ENCODE data around the gene ACVR1B. TPM values are rescaled to one million over a fixed set of nuclear protein-coding genes. Genes with fewer than 3 reads are reported as not detected.
"Not testable (repeated sequence)": the region's sequence is repeated elsewhere in the genome, so short reads cannot be mapped to it uniquely, and the experiment has no call there.

The ACVR1B gene
- total RNA-seq, 1 donor: 10.5 TPM

DNA sequence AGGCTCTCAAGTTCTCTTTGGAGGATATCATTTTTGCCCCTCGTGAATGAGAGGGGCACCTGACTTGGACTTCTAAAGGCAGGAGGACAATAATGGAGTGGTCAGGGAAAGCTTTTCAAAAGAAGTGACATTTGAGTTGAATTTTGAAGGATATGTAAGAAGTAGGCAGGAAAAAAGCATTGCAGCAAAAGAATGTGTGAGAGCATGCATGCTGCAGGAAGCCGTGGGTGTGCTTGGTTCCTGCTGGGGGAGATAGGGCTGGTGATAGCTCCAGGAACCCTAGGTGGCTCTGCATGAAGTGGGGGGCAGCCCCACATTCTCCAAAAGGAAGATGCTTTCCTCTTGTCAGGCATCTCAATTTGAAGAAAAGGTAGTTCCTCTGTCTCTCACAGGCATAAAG is 23.1 kb downstream of the ACVR1B start:
- Histone ChIP-seq H3K27me3 (ENCODE audit: insufficient read depth, low read length) (no peaks in the 10 kb centered on the region), H3K4me1 (ENCODE audit: insufficient read depth, low read length) (peaks cover 72% of the 10 kb centered on the region), H3K4me2 (ENCODE audit: insufficient read depth, low read length) (peak overlapping the region; percentile 21), H3K4me3 (ENCODE audit: insufficient read depth, low read length) (peak overlapping the region; percentile 7), H3K9me3 (ENCODE audit: low read depth, low read length) (no peaks in the 10 kb centered on the region), H2AFZ (ENCODE audit: low read length) (no peak overlapping the region), H3K79me2 (ENCODE audit: insufficient read depth, low read length) (peaks cover 34% of the 10 kb centered on the region), H3K27ac (ENCODE audit: low read depth, low read length) (no peak overlapping the region), H3K36me3 (ENCODE audit: insufficient read depth, low read length) (peaks cover 18% of the 10 kb centered on the region), H4K20me1 (ENCODE audit: insufficient read depth, low read length) (peaks cover 16% of the 10 kb centered on the region)
- DNase-seq (ENCODE audit: insufficient read length, low spot score, missing footprints): no peak
- TF ChIP-seq, protein P1, sequence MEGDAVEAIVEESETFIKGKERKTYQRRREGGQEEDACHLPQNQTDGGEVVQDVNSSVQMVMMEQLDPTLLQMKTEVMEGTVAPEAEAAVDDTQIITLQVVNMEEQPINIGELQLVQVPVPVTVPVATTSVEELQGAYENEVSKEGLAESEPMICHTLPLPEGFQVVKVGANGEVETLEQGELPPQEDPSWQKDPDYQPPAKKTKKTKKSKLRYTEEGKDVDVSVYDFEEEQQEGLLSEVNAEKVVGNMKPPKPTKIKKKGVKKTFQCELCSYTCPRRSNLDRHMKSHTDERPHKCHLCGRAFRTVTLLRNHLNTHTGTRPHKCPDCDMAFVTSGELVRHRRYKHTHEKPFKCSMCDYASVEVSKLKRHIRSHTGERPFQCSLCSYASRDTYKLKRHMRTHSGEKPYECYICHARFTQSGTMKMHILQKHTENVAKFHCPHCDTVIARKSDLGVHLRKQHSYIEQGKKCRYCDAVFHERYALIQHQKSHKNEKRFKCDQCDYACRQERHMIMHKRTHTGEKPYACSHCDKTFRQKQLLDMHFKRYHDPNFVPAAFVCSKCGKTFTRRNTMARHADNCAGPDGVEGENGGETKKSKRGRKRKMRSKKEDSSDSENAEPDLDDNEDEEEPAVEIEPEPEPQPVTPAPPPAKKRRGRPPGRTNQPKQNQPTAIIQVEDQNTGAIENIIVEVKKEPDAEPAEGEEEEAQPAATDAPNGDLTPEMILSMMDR (IDR thresholded peaks at IDR 0.05; ENCODE audit: extremely low read depth, low read depth, low read length): no peak

DNA sequence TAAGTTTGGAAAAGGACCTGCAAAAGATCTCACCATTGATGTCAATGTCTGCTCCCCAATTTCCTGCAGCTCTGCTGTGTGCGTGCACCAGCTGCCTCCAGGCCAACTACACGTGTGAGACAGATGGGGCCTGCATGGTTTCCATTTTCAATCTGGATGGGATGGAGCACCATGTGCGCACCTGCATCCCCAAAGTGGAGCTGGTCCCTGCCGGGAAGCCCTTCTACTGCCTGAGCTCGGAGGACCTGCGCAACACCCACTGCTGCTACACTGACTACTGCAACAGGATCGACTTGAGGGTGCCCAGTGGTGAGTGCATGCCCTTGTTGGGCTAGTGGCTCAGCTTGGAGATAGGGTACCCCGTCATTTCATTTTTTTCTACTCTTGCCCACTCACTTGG is 23.7 kb downstream of the ACVR1B start:
- Histone ChIP-seq H3K4me1 (ENCODE audit: insufficient read depth, low read length) (peaks cover 77% of the 10 kb centered on the region), H2AFZ (ENCODE audit: low read length) (no peak overlapping the region), H3K79me2 (ENCODE audit: insufficient read depth, low read length) (peaks cover 29% of the 10 kb centered on the region), H3K27me3 (ENCODE audit: insufficient read depth, low read length) (no peaks in the 10 kb centered on the region), H3K36me3 (ENCODE audit: insufficient read depth, low read length) (peaks cover 18% of the 10 kb centered on the region), H3K27ac (ENCODE audit: low read depth, low read length) (no peak overlapping the region), H3K9me3 (ENCODE audit: low read depth, low read length) (no peaks in the 10 kb centered on the region), H3K4me2 (ENCODE audit: insufficient read depth, low read length) (no peak overlapping the region), H3K4me3 (ENCODE audit: insufficient read depth, low read length) (no peak overlapping the region), H4K20me1 (ENCODE audit: insufficient read depth, low read length) (peaks cover 16% of the 10 kb centered on the region)
- DNase-seq (ENCODE audit: insufficient read length, low spot score, missing footprints): no peak
- TF ChIP-seq, protein P1 (IDR thresholded peaks at IDR 0.05; ENCODE audit: extremely low read depth, low read depth, low read length): no peak

DNA sequence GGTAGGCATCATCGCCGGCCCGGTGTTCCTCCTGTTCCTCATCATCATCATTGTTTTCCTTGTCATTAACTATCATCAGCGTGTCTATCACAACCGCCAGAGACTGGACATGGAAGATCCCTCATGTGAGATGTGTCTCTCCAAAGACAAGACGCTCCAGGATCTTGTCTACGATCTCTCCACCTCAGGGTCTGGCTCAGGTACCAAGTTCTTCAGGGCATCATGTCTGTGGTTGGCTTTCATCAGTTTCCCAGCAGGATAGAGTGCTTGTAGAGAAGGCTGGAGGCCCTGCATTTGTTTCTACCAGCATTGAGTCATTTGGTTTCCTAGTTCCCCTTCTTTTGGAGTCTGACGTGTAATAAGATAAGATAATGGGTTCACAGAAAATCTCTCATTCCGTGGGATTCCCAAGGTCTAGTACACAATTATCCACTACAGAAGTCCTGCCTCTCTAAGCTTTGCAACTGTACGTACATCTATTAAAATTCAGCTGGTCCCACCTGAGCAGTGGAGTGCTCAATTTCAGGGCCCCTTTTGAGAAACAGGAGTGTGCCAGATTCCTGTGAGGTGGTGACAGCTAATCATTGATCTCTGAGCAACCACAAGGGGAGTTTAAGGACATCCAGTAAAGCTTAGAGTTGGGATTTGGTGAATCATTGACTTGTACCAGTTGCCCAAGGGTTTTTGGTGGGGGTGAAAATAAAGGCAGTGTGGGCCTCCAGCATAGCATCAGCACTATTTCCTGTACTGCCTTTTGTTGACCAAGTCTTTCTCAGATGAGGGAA is 25.1 kb downstream of the ACVR1B start:
- H3K4me2 ChIP-seq (ENCODE audit: insufficient read depth, low read length): no peak overlapping the region

DNA sequence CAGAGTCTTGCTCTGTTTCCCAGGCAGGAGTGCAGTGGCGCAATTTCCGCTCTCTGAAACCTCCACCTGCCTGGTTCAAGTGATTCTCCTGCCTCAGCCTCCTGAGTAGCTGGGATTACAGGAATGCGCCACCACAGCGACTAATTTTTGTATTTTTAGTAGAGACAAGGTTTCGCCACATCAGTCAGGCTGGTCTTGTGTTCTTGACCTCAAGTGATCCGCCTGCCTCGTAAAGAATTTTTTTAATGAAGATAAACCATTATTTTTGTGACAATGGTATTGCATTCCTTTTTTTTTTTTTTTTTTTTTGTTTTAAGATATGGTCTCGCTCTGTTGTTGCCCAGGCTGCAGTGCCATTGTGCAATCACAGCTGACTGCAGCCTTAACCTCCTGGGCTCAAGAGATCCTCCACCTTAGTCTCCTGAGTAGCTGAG is 25.8 kb downstream of the ACVR1B start:
- no peak overlapping the region for H3K4me2 ChIP-seq (ENCODE audit: insufficient read depth, low read length)
- no peak overlapping the region for H2AFZ ChIP-seq (ENCODE audit: low read length)
- DNase-seq (ENCODE audit: insufficient read length, low spot score, missing footprints): no peak
- peak overlapping the region; percentile 54 for H3K27ac ChIP-seq (ENCODE audit: low read depth, low read length)
- peaks cover 18% of the 10 kb centered on the region for H4K20me1 ChIP-seq (ENCODE audit: insufficient read depth, low read length)
- TF ChIP-seq, protein P1 (IDR thresholded peaks at IDR 0.05; ENCODE audit: extremely low read depth, low read depth, low read length): no peak
- peaks cover 60% of the 10 kb centered on the region for H3K4me1 ChIP-seq (ENCODE audit: insufficient read depth, low read length)
- peaks cover 21% of the 10 kb centered on the region for H3K79me2 ChIP-seq (ENCODE audit: insufficient read depth, low read length)
- H3K27me3 ChIP-seq (ENCODE audit: insufficient read depth, low read length): no peaks in the 10 kb centered on the region
- H3K36me3 ChIP-seq (ENCODE audit: insufficient read depth, low read length): peaks cover 35% of the 10 kb centered on the region
- H3K9me3 ChIP-seq (ENCODE audit: low read depth, low read length): no peaks in the 10 kb centered on the region
- no peak overlapping the region for H3K4me3 ChIP-seq (ENCODE audit: insufficient read depth, low read length)

More for the DNA sequence above, 25.1 kb downstream of the ACVR1B start:
- Histone ChIP-seq H3K9me3 (ENCODE audit: low read depth, low read length) (no peaks in the 10 kb centered on the region), H3K27ac (ENCODE audit: low read depth, low read length) (peak overlapping the region; percentile 54), H3K79me2 (ENCODE audit: insufficient read depth, low read length) (peaks cover 23% of the 10 kb centered on the region), H3K4me1 (ENCODE audit: insufficient read depth, low read length) (peaks cover 68% of the 10 kb centered on the region), H2AFZ (ENCODE audit: low read length) (no peak overlapping the region), H3K4me3 (ENCODE audit: insufficient read depth, low read length) (no peak overlapping the region), H3K27me3 (ENCODE audit: insufficient read depth, low read length) (no peaks in the 10 kb centered on the region), H3K36me3 (ENCODE audit: insufficient read depth, low read length) (peaks cover 27% of the 10 kb centered on the region), H4K20me1 (ENCODE audit: insufficient read depth, low read length) (peaks cover 18% of the 10 kb centered on the region)
- TF ChIP-seq, protein P1 (IDR thresholded peaks at IDR 0.05; ENCODE audit: extremely low read depth, low read depth, low read length): peak; percentile 11
- no peak for DNase-seq (ENCODE audit: insufficient read length, low spot score, missing footprints)

DNA sequence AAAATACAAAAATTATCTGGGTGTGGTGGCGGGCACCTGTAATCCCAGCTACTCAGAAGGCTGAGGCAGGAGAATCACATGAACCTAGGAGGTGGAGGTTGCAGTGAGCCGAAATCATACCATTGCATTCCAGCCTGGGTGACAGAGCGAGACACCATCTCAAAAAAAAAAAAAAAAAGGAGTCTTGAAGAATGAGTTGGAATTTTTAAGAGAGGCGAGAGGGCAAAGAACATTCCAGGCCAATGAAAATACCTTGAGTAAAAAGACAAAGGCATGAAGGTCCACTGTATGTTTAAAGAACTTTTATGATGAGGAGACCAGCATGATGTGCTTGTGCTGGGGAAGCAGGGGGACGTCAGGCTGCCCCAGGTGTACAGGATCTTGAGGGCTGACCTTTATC is 27.8 kb downstream of the ACVR1B start:
- peak overlapping the region; percentile 57 for H3K27ac ChIP-seq (ENCODE audit: low read depth, low read length)
- H3K9me3 ChIP-seq (ENCODE audit: low read depth, low read length); H3K27me3 ChIP-seq (ENCODE audit: insufficient read depth, low read length); H2AFZ ChIP-seq (ENCODE audit: low read length); H3K4me3 ChIP-seq (ENCODE audit: insufficient read depth, low read length); DNase-seq (ENCODE audit: insufficient read length, low spot score, missing footprints): not testable (repeated sequence)
- H3K4me1 ChIP-seq (ENCODE audit: insufficient read depth, low read length): peaks cover 41% of the 10 kb centered on the region
- peaks cover 14% of the 10 kb centered on the region for H3K79me2 ChIP-seq (ENCODE audit: insufficient read depth, low read length)
- peaks cover 12% of the 10 kb centered on the region for H4K20me1 ChIP-seq (ENCODE audit: insufficient read depth, low read length)
- peak overlapping the region; percentile 37 for H3K4me2 ChIP-seq (ENCODE audit: insufficient read depth, low read length)
- H3K36me3 ChIP-seq (ENCODE audit: insufficient read depth, low read length): peaks cover 52% of the 10 kb centered on the region

All from osteoblast (primary cell).